Transverse colon (tissue), 4 donors: ENCODE measurements around the gene SLBP. TPM values are rescaled to one million over a fixed set of nuclear protein-coding genes. Genes with fewer than 3 reads are reported as not detected.

ENCODE experiments used
- DNase-seq: peaks from one replicate; pipeline ENCODE4 v3.0.0-alpha.2; 2019
- H3K27ac ChIP-seq, 4 donors: fragments of 200-600 bp; sonication (generic); 2 replicates each; pipeline ENCODE4 v1.5.1; 2016 to 2018; ENCODE audit warnings: inconsistent platforms in 4 of 4
- H3K27me3 ChIP-seq: fragments of 200-600 bp; sonication (generic); 2 replicates; pipeline ENCODE4 v1.5.1; 2017; ENCODE audit warnings: inconsistent platforms
- H3K36me3 ChIP-seq, 4 donors: fragments of 200-600 bp; sonication (generic); 2 replicates each; pipeline ENCODE4 v1.5.1; 2017 to 2019; ENCODE audit warnings: inconsistent platforms in 4 of 4
- H3K4me1 ChIP-seq, 4 donors: fragments of 200-600 bp; sonication (generic); 2 replicates each; pipeline ENCODE4 v1.5.1; 2017 to 2020; ENCODE audit warnings: inconsistent platforms in 4 of 4
- H3K4me3 ChIP-seq, 4 donors: fragments of 200-600 bp; sonication (generic); 1 replicate in 1 of 4; 2 replicates in 3 of 4; pipeline versions ENCODE4 v1.5.1 to v1.6.1; 2017 to 2019; ENCODE audit warnings: inconsistent platforms in 4 of 4
- H3K9me3 ChIP-seq, 2 donors: fragments of 200-600 bp; sonication (generic); 2 replicates each; pipeline ENCODE4 v1.5.1; 2017 to 2019; ENCODE audit warnings: inconsistent platforms in 2 of 2
- EP300 ChIP-seq: sonication (generic); formaldehyde crosslinking; IDR thresholded peaks from one replicate; pipeline ENCODE4 v1.6.1; 2017; ENCODE audit warnings: antibody characterized with exemption, low read depth
- POLR2A ChIP-seq: fragments of 450-650 bp; IDR thresholded peaks from one replicate; pipeline ENCODE4 v1.6.1; 2016; ENCODE audit warnings: antibody characterized with exemption, mild to moderate bottlenecking, moderate library complexity
- POLR2AphosphoS5 ChIP-seq, 3 donors: sonication (generic); formaldehyde crosslinking; IDR thresholded peaks; one replicate each; pipeline ENCODE4 v1.6.1; 2016; ENCODE audit warnings: antibody characterized with exemption in 3 of 3
- WGBS, 2 donors: methylation state at CpG; one replicate each; pipeline ENCODE4 v1.1.5; 2018; ENCODE audit warnings: low coverage in 1 of 2; 5-methylcytosine and 5-hydroxymethylcytosine counted together
- in situ Hi-C, 4 donors: fragments of 200-750 bp; cut with MboI; loops; one replicate each; pipeline versions ENCODE4 v1.15.0 to v1.15.1; 2017; ENCODE audit warnings: low sequenced_read_pairs in 3 of 4, low pct_ligation_motif_present in 1 of 4, low pct_unique_long_range_greater_than_20kb in 1 of 4
- intact Hi-C: fragments of 100-400 bp; cut with DNase I; formaldehyde crosslinking; loops from one replicate; pipeline ENCODE4 v1.15.1; 2023; ENCODE audit warnings: low total_unique reads
- total RNA-seq, 4 donors: library from RNA; depleted of rRNA; stranded (reverse); fragments of >200 nt; gene quantifications; one replicate each; pipeline ENCODE4 v1.1.0, GENCODE V29; 2016
- TF ChIP-seq, protein P1 (sequence below), 5 experiments: fragments of 200-600 bp in 3 of 5; fragments of 450-650 bp in 2 of 5; sonication (generic) in 3 of 5; IDR thresholded peaks; 1 replicate in 2 of 5; 2 replicates in 3 of 5; pipeline ENCODE4 v1.5.1; 2016 to 2017; ENCODE audit warnings: antibody characterized with exemption in 5 of 5, inconsistent platforms in 3 of 5, mild to moderate bottlenecking in 2 of 5, moderate library complexity in 1 of 5

The SLBP gene
- total RNA-seq, 4 donors from 2014 or later: 7.6 to 47.5 (median 31.6) TPM

DNA sequence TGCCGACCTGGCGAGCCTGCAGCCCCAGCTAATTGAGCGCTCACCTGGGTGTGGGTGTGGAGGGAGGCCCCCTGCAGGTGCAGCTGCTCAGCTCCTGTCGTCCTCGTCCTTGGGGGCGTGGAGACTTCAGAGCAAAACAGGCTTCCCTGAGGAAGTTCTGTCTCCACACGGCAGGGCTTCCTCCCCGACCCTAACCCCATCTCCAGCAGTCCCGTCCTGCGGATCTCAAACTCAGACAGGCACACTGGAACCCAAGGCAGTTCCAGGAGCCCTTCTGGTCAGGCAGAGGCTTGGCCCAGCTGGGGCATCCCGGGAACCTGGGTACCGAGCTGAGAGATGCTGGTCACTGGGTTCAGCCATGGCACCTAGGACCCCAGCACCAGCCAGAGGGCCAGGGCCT is 33.6 kb upstream of the SLBP start:
- Histone ChIP-seq H3K4me3 (no peak overlapping the region), H3K36me3 (peaks cover 0 to 4% (median 0%) of the 10 kb centered on the region in 4 donors), H3K27me3 (peaks cover 5% of the 10 kb centered on the region), H3K27ac (no peak overlapping the region), H3K4me1 (peaks cover 0 to 5% (median 2%) of the 10 kb centered on the region in 4 donors), H3K9me3 (no peaks in the 10 kb centered on the region)
- intact Hi-C loops (loop anchor here (5.0 kb wide), 2 partner anchors 67 to 152 kb away; no protein-coding TSS in a partner anchor), in situ Hi-C loops (loop anchor here in 1 of 4 donors (10.0 kb wide), 2 partner anchors 69 to 159 kb away; no protein-coding TSS in a partner anchor)
- 68% methylated on average over 12 of the region's 12 CpGs; no CpG with 5 or more reads in 1 of the 2 donors for WGBS, 2 donors
- no peak for TF ChIP-seq POLR2A
- TF ChIP-seq, protein P1, sequence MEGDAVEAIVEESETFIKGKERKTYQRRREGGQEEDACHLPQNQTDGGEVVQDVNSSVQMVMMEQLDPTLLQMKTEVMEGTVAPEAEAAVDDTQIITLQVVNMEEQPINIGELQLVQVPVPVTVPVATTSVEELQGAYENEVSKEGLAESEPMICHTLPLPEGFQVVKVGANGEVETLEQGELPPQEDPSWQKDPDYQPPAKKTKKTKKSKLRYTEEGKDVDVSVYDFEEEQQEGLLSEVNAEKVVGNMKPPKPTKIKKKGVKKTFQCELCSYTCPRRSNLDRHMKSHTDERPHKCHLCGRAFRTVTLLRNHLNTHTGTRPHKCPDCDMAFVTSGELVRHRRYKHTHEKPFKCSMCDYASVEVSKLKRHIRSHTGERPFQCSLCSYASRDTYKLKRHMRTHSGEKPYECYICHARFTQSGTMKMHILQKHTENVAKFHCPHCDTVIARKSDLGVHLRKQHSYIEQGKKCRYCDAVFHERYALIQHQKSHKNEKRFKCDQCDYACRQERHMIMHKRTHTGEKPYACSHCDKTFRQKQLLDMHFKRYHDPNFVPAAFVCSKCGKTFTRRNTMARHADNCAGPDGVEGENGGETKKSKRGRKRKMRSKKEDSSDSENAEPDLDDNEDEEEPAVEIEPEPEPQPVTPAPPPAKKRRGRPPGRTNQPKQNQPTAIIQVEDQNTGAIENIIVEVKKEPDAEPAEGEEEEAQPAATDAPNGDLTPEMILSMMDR (IDR thresholded peaks at IDR 0.05): no peak
- TF ChIP-seq POLR2AphosphoS5 (IDR thresholded peaks at IDR 0.05): no peak
- no peak for TF ChIP-seq EP300
- DNase-seq: no peak

DNA sequence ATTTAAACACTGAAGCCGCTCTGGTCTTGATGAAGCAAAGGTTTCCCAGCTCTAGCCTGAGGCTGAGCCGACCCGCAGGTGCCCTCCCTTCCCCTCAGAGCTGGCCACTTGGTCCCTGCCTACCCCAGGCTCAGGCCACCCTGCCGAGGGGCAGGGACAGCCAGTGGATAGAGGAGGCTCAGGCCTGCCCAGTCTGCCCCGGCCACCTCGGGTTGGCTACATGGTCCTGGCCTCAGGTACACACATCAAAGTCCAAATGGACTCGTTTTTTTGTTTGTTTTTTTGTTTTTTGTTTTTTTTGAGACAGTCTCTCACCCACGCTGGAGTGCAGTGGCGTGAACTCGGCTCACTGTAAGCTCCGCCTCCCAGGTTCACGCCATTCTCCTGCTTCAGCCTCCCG is 33.0 kb upstream of the SLBP start:
- in situ Hi-C loops (loop anchor here in 1 of 4 donors (10.0 kb wide), 2 partner anchors 70 to 160 kb away; no protein-coding TSS in a partner anchor), intact Hi-C loops (loop anchor here (5.0 kb wide), 2 partner anchors 67 to 152 kb away; no protein-coding TSS in a partner anchor)
- H3K27ac ChIP-seq: no peak overlapping the region
- H3K4me3 ChIP-seq: no peak overlapping the region
- WGBS, 2 donors: 83 to 87% methylated on average over 7 to 13 of the region's 13 CpGs
- DNase-seq: no peak
- H3K4me1 ChIP-seq: peaks cover 0 to 5% (median 2%) of the 10 kb centered on the region in 4 donors
- peaks cover 0 to 4% (median 0%) of the 10 kb centered on the region in 4 donors for H3K36me3 ChIP-seq
- no peaks in the 10 kb centered on the region for H3K9me3 ChIP-seq
- H3K27me3 ChIP-seq: peaks cover 5% of the 10 kb centered on the region
- no peak for TF ChIP-seq POLR2AphosphoS5 (IDR thresholded peaks at IDR 0.05)
- TF ChIP-seq, protein P1 (IDR thresholded peaks at IDR 0.05): no peak
- no peak for TF ChIP-seq EP300
- TF ChIP-seq POLR2A: no peak

DNA sequence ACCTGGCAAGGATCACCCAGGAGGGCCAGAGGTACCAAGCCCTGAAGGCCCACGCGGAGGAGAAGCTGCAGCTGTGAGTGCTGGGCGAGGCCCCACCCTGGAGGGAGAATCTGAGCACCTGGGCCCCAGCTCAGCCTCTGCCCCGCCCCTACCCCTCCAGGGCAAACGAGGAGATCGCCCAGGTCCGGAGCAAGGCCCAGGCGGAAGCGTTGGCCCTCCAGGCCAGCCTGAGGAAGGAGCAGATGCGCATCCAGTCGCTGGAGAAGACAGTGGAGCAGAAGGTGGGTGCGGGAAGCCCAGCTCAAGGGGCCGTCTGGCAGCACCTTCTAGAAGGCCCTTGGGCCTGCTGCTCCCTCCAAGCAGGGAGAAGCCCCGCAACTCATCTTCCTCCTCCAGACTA is 32.4 kb upstream of the SLBP start:
- 84% methylated on average over 14 of the region's 14 CpGs; no CpG with 5 or more reads in 1 of the 2 donors for WGBS, 2 donors
- in situ Hi-C loops (loop anchor here in 1 of 4 donors (10.0 kb wide), 2 partner anchors 70 to 160 kb away; no protein-coding TSS in a partner anchor), intact Hi-C loops (no loop called here)
- Histone ChIP-seq H3K27ac (no peak overlapping the region), H3K36me3 (peaks cover 0 to 4% (median 0%) of the 10 kb centered on the region in 4 donors), H3K27me3 (peaks cover 5% of the 10 kb centered on the region), H3K9me3 (no peaks in the 10 kb centered on the region), H3K4me1 (peaks cover 0 to 5% (median 2%) of the 10 kb centered on the region in 4 donors), H3K4me3 (no peak overlapping the region)
- no peak for DNase-seq
- TF ChIP-seq POLR2AphosphoS5 (IDR thresholded peaks at IDR 0.05): no peak
- no peak for TF ChIP-seq POLR2A
- no peak for TF ChIP-seq EP300
- TF ChIP-seq, protein P1 (IDR thresholded peaks at IDR 0.05): no peak

DNA sequence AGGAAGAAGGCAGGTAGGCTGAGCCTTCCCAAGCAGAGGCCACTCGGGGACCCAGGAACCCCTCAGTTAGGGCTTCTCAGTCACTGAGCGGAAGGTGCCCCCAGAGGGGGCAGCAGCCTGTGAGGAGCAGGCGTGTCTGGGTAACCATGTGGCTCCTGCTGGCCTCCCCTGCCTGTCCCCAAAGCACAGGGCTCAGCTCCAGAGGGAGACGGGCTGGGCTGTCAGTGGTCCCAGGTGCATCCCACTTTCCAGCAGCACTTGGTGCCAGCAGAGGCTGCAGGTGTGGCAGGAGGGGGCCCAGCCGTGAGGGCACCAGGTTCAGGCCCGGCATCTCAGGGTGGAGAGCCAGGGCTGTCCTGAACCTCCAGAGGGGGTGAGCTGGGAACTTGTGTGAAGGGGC is 31.9 kb upstream of the SLBP start:
- Histone ChIP-seq H3K4me3 (no peak overlapping the region), H3K27me3 (peaks cover 5% of the 10 kb centered on the region), H3K36me3 (peaks cover 0 to 4% (median 0%) of the 10 kb centered on the region in 4 donors), H3K4me1 (peaks cover 0 to 5% (median 2%) of the 10 kb centered on the region in 4 donors), H3K27ac (no peak overlapping the region), H3K9me3 (no peaks in the 10 kb centered on the region)
- in situ Hi-C loops: loop anchor here in 1 of 4 donors (10.0 kb wide), 2 partner anchors 71 to 161 kb away; no protein-coding TSS in a partner anchor
- intact Hi-C loops: no loop called here
- TF ChIP-seq EP300 (no peak), POLR2A (no peak), POLR2AphosphoS5 (IDR thresholded peaks at IDR 0.05) (no peak)
- TF ChIP-seq, protein P1 (IDR thresholded peaks at IDR 0.05): no peak
- no peak for DNase-seq
- 85 to 100% methylated on average over 1 to 6 of the region's 6 CpGs for WGBS, 2 donors
